HG02852 (cell line): Measurements from ENCODE around the gene SLC35F1.
"Not testable (repeated sequence)": the region's sequence is repeated elsewhere in the genome, so short reads cannot be mapped to it uniquely, and the experiment has no call there.

Experiments used
- ATAC-seq: cut with Tn5 transposase; IDR thresholded peaks from one replicate; pipeline ENCODE4 v1.9.1; 2021; ENCODE audit warnings: mild to moderate bottlenecking, moderate library complexity; ENCODE audit not compliant: unreplicated experiment

The SLC35F1 gene

DNA sequence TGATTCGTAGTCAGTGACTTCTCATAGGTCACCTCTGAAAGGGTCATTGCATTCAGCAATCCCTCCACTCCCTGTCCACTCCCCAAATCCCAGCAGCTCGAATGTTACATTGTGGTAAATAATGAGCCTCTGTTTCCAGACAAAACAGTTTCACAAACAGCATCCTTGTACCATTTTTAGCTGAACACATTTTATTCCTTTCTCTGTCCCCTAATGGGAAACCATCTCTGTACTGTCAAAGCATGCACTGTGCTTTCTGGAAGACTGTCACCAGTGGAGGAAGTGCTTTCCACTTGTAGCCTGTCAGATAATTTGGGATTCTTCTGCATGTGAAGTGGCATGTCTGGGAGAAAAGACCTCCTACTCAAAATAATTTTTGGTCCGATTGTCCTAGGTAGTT lies 82.0 kb downstream of the SLC35F1 start:
- no peak for ATAC-seq

DNA sequence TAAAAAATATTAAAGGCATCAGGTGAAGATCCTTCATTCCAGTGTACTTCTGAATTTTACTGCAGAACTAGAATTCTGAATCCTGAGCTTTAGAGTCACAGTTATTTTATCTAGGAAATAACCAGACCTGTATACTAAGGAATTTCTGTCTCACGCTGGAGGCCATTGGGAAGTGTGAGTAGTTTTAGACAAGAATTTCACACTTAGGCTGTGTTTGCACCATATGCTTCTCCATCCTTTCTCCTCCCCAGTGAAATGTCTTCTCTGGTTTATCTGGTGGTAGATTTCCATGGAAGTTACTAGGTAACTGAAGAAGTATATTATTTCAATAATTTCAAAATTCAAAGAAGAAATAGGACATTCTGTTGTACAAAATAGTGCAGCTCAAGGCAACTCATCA lies 83.1 kb downstream of the SLC35F1 start:
- no peak for ATAC-seq

DNA sequence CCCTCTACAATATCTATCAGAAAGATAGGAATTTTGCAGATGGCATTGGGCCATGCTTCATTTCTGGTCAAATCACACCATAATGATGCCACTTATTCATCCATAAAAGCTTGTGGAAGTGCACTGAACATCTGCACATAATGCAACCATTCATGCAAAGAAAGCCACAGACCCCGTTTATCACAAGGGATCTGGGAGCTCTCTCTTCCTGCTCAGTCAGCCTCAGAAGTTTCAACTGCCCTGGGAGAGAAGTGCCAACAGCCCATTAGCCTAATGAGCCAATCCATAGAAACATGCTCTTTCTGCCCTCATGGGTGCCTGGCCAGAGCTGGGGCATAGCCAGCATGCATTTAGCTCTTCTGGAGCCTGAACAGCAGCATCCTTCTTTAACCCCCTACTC lies 85.8 kb downstream of the SLC35F1 start:
- ATAC-seq, result no peak

DNA sequence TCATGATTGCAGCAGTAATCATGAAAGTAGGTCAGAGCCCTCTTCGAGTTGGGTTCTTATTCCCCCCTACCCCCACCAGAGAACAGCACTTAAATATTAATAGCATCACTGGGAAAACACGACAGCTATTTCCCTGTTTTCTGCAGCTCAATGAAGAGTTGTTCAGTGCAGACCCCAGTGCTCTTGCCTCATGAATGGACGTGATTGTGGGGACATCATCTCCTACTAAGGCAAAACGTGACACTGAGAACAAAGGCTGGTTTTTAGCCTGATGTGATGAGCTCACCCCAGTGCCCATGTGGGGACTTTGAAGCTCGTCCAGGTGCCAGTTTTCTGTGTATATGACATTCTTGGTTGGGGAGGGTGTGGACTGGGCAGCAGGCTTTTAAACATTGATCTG lies 105.9 kb downstream of the SLC35F1 start:
- ATAC-seq, result no peak

DNA sequence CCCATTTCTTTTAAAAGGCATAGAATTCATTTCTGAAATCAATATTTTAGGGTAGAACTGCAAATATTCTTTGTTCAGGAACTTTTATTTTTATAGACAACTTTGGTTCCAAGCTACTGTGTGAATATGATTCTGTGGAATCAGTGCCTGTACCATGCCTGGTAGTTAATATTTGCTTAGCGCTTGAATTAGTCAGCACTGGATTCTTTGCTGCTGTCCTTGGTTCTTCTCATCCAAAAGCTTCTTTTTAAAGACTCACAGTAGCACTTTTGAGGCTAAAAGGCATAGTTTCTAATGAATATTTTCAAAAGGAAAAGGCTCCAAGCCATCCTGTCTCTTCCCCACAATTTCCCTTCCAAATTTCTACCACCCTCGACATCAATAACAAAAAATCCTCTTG lies 109.5 kb downstream of the SLC35F1 start:
- ATAC-seq, result no peak

DNA sequence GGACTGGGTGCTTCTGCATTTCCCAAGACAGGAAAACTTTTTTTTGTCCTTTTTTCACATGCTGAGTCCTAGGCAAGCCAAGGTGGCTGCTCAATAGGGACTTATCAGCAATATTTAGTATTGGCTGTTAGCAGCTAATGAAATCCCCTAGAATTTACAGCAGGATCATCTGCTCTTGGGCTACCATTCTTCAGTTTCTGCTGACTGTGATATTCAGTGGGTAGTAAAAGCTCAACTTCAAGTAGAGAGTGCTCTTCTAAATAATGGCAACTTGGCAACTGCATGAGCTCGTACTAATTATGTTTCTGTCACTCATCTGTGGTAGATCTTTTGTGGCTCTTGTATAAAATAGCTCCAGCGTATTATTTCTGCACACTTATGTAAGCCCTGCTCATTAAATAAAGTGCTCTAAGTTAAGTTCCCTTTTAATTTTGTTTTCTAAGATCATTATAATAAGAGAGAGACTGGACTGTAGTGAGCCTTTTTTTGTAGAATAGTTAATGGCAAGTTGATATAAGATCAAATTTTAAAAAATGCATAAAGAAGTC lies 110.3 kb downstream of the SLC35F1 start:
- ATAC-seq, result no peak

DNA sequence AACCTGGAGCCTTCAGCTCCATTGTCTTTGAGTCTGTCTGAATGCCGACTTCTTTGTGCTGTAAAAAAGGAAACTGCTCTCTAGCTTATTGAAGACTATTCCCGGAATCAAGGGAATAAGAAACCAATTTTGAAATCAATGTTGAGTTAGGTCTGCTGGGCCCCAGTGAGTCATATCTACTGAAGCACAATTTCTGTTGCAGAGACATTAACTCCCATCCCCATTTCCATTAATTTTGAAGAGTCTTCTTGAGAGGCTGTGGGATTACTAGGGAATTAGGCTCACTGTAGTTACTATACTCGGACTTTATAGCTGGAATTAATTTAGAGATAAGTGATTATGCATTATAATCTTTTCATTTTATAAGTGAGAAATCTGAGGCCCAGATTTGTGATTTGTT lies 116.7 kb downstream of the SLC35F1 start:
- no peak for ATAC-seq

DNA sequence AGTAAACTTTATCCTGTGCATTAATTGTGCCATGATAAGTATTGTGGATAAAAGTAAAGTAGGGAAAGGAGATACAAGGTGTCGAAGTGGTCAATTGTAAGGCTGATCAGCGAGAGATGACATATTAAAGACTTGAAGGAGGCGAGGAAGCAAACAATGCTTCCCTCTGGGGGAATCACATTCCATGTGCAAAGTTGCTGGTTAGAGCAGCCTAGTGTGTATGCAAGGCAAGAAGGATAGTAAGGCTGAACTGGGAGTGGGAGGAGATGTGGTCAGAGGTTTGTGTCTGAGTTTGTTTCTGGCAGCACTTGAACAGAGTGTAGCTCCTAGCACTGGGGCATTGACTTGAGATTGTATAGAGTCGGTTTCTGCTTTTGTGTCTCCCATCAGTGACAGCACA lies 122.9 kb downstream of the SLC35F1 start:
- no peak for ATAC-seq

DNA sequence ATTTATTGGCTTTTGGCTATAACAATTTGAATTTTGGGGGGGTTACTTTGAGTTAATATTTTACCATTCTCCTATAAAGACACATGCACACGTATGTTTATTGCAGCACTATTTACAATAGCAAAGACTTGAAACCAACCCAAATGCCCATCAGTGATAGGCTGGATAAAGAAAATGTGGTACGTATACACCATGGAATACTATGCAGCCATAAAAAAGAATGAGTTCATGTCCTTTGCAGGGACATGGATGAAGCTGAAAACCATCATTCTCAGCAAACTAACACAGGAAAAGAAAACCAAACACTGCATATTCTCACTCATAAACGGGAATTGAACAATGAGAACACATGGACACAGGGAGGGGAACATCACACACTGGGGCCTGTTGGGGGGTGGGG lies 130.4 kb downstream of the SLC35F1 start:
- ATAC-seq, result not testable (repeated sequence)

DNA sequence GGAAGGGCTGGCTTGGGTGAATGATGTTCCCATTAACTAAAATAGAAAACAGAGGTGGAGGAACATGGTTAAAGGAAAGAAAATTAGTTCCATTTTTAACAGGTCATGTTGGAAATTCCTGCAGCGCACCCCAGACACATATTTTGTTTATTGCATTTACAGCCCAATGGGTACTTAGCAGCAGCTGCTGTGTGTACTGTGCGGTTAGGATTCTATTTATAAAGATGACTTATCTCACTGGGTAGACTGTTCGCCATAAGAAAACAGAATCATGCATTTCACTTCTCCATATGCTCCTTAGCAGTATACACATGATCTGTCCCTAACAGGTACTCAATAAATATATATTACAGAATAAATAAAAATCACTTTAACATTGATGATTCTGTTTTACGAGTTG lies 135.8 kb downstream of the SLC35F1 start:
- no peak for ATAC-seq

DNA sequence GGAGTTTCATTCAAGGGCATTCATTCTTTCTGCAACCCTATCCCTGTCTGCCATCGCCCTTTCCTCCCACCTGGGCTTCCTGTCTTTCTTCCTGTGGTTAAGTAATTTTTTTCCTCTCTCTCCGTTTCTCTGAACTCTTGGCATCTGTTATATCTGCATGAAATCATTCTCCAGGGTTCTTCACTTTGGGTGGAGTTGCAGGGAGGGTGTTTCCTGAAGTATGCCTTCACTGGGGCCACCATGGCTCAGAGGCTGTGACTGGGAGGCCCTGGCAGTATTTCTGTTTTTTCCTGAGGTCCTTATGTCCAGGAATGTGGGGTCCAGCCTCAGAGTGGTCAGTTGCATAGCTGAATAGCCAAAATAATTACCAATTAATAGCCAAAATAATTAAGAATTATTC lies 137.2 kb downstream of the SLC35F1 start:
- ATAC-seq, result no peak

DNA sequence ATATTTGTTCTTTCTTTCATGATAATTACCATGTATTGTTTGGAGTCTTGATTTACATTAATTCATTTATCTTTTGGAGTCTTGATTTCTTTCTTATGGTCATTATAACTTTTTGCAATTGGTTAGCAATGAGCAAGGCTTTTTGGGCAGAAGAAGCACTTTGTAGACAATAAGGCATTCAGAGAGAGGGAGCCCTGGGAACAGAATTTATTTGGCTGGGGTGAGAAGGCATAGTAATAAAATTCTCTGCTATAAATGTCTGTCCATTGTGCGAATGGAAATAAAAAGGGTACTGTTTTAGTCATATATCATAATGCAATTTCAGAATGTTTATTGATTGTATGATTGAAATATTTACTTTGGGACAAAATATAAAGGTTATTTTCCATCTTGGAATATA lies 147.0 kb downstream of the SLC35F1 start:
- ATAC-seq, result no peak

DNA sequence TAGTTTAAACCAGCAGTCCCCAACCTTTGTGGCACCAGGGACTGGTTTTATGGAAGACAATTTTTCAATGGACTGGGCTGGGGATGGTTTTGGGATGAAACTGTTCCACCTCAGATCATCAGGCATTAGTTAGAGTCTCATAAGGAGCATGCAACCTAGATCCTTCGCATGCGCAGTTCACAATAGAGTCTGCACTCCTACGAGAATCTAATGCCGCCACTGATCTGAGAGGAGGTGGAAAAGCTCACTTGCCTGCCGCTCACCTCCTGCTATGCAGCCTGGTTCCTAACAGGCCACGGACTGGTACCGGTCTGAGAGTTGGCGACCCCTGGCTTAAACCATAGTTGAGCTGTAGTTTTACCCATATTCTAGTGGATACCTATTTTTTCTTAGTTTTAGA lies 154.6 kb downstream of the SLC35F1 start:
- ATAC-seq, result no peak

DNA sequence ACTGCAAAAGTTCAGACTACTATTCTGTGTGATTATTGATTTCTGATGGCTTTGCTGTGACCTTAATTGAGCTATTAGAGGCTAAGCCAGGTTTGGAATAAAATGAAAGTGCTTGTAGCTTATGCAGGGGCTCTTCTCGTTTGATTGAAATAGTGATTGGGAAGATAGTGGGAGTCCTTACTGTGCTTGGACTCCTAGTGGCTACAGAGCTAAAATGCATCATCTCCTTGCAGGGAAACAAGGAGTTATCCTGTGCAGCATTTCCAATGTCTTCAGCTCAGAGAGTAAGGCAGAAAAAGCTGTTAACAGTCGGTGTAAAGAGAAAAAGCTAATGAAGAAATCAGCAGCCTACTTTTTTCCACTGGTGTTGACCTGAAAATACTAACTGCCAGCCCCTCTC lies 173.5 kb downstream of the SLC35F1 start:
- no peak for ATAC-seq

DNA sequence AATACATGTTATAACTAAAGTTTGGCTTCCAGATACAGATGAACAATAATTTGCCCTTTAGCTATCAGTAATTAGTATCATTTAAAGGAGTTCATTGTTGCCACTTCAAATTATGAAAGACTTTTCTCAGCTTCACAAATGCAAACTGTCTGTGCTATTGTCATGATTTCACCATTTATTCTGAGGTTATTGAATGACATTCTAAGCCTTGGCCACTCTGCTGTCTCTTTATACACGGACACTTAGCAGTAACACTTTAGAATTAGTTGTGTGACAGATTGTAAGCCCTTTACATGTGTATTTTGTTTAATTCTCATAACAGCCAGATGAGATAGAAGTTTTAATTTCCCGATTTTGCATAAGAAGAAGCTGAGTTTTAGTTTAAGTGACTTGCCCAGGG lies 176.6 kb downstream of the SLC35F1 start:
- ATAC-seq, result no peak

DNA sequence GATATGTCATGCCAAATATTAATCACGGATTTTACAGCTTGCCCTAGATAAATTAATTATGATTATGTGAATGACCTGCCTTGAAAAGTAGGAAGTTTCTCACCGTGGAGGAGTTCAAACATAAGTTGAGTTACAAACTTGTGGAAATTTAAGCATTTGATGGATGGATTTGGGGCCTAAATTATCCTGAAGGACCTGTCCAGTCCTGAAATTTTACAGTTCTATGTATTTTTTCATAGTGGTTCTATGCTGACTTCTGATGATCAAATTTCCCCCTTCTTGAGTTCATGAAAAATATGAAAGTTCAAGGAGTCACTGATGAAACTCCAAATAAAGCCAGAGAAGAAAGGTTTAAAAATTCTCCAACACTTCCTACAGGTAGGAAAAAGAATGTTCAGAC lies 178.6 kb downstream of the SLC35F1 start:
- ATAC-seq, result no peak

DNA sequence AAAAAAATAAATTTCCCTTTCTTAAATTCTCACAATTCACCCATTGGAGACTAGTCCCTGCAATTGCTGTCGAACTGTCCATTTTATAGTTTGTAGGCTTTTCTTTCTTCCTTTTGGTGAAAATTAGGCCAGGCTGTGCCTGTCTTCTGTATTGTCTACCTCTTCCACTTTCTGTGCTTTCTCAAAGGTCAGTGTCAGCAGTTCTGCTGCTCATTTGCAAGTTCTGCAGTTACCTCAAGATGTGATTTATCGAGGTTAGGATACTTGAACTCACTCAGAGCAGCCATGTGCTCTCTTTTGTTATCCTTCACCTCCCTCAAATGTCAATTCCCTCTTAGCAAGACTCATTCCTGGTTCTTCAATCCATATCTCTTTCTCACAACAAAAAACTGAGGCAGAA lies 179.1 kb downstream of the SLC35F1 start:
- ATAC-seq, result no peak

DNA sequence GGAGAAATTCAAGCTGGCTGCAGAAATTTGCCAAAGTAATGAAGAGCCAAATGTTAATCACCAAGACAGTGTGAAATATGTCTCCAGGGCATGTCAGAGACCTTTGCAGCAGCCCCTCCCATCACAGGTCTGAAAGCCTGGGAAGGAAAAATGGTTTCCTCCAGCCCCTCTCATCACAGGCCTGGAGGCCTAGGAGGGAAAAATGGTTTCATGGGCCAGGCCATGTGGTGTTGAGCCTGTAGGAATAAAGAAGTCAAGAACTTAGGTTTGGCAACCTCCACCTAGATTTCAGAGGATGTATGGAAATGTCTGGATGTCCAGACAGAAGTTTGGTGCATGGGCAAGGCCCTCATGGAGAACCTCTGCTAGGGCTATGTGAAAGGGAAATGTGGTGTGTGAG lies 185.0 kb downstream of the SLC35F1 start:
- ATAC-seq, result no peak

DNA sequence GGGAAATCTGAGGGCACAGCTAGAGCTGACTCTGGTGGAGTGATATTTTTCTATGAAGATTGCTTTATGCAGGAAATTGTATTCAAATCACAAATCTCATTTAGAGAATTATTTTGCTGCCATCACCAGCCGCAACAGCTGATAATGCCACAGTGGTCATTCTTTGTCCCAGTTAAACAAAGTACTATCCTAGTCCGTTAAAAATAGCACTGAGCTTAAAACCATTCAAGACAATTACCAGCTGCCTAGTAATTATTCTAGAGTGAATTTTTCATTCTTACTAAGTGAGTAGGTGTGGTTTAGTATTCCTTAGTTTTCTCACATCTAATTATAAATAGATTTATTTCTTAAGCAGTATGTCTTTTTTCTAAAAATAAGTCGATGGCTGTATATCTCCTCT lies 190.5 kb downstream of the SLC35F1 start:
- no peak for ATAC-seq

DNA sequence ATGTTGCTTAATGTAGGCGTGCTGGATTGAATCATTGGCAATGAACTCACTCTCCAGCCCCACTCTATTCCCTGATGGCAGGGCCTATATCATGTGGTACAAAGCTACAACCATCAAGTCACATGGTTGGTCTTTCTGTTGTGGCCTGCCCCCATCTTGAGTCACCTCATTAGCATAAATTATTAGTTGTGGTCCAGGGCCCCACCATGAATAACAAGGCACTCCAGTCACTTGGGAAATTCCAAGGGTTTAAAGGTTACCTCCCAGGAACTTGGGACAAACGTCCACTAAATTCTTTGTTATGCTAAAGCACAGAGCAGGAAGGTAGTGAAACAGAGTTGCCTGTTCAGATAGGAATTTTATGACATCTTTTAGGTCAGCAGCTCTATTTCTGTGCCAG lies 193.7 kb downstream of the SLC35F1 start:
- ATAC-seq, result no peak

DNA sequence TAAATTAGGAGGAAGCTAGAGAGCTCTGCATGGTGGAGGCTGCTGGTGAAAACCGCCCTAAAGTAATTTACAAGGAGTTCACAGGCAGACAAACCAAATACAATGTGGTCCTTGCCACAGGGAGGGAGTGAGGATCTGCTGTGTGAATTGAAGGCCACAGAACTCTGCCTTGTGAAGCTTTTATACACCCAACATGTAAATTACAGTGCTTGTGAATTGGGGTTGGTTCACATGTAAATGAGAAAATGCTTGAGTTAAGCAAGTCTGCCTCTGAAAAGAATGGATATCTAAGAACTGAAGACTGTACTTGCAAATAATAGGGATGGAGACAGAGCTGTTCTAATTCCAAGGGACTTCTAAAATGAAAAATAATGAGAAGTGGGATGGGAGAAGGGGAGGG lies 194.2 kb downstream of the SLC35F1 start:
- no peak for ATAC-seq

DNA sequence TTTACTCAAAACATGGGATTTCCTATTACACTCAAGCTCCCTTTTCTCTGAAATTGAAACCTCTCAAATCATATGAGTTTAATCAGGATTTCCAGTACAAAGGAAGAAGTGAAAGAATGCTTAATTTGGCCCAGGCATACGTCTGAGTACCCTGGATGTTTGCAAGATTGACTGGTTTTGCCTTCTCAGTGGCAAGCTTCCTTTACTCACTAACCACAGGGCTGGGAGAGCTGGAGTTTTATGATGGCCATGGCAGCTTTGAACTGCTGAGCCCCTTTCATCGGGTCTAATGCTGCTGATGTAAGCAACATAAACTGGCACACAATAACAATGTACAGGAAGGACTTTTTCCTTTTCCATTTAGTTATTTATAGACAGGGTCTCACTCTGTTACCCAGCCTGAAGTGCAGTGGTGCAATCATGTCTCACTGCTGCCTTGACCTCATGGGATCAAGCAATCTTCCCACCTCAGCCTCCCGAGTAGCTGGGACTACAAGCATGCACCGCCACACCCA lies 194.8 kb downstream of the SLC35F1 start:
- no peak for ATAC-seq

DNA sequence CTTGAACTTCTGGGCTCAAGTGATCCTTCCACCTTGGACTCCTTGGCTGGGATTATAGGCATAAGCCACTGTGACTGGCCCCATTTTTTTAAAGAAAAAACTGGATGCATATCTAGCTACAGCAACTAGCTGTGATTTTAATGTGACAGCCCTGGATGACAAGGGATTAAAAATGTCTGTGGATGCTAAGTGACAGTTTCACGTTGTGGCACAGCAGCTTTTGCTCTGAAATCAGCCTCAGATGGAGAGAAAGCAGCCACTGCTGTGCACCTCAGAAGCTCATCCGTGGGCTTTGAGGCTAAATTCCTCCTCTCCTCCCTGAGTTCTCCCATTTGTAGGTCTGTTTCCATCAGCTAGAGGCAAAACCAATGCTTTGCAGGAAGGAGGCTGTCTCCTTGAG lies 195.3 kb downstream of the SLC35F1 start:
- no peak for ATAC-seq
